Caco-2 (cell line): ENCODE measurements around the gene OR2T33. TPM values are rescaled to one million over a fixed set of nuclear protein-coding genes. Genes with fewer than 3 reads are reported as not detected.

Experiments
- BruUV-seq: library from RNA; stranded (reverse); fragments of 400-500 nt; replicated peaks from 2 replicates; lab custom pipeline; 2021; lab: Mats Ljungman, UMichigan
- CTCF ChIA-PET: fragments of 300-600 bp; sonication (Branson Sonifier 250); formaldehyde crosslinking; loops from one replicate; lab custom pipeline; 2022; ENCODE audit warnings: antibody characterized with exemption; lab: Charles Lee
- POLR2A ChIA-PET: fragments of 300-600 bp; sonication (Branson Sonifier 250); formaldehyde crosslinking; loops from one replicate; lab custom pipeline; 2022; ENCODE audit warnings: antibody characterized with exemption; lab: Charles Lee
- DNase-seq, 2 experiments: peaks; one replicate each; pipeline versions ENCODE4 v3.0.0 to v3.0.0-alpha.2; 2020 to 2022
- H3K27me3 ChIP-seq: replicated peaks from 2 replicates; pipeline ENCODE4 v1.6.0; 2011; ENCODE audit warnings: low read length; ENCODE audit not compliant: control insufficient read depth, insufficient read depth
- H3K36me3 ChIP-seq: 2 replicates; pipeline ENCODE4 v1.5.1; 2011; ENCODE audit warnings: low read length; ENCODE audit not compliant: control insufficient read depth, insufficient read depth
- H3K4me1 ChIP-seq: fragments of 250-450 bp; sonication (Bioruptor Pico); 2 replicates; pipeline ENCODE4 v1.5.1; 2020; ENCODE audit warnings: mild to moderate bottlenecking
- H3K4me3 ChIP-seq: 2 replicates; pipeline ENCODE4 v1.5.1; 2011; ENCODE audit warnings: low read depth, mild to moderate bottlenecking, control low read depth, low read length
- H3K9me3 ChIP-seq: fragments of 250-450 bp; sonication (Bioruptor Pico); 2 replicates; pipeline ENCODE4 v1.5.1; 2020; ENCODE audit warnings: mild to moderate bottlenecking, moderate library complexity
- H3K27ac Mint-ChIP-seq: one replicate; pipeline ENCODE4 v1.8.0; 2022; ENCODE audit warnings: mixed read lengths; ENCODE audit not compliant: unreplicated experiment
- H3K27me3 Mint-ChIP-seq: one replicate; pipeline ENCODE4 v1.8.0; 2022; ENCODE audit warnings: mixed read lengths; ENCODE audit not compliant: insufficient read depth, unreplicated experiment
- H3K36me3 Mint-ChIP-seq: one replicate; pipeline ENCODE4 v1.8.0; 2022; ENCODE audit warnings: mild to moderate bottlenecking, mixed read lengths; ENCODE audit not compliant: insufficient read depth, unreplicated experiment
- H3K4me1 Mint-ChIP-seq: one replicate; pipeline ENCODE4 v1.8.0; 2022; ENCODE audit warnings: low read depth, mixed read lengths; ENCODE audit not compliant: unreplicated experiment
- H3K4me3 Mint-ChIP-seq: one replicate; pipeline ENCODE4 v1.8.0; 2022; ENCODE audit warnings: mild to moderate bottlenecking, moderate library complexity, mixed read lengths; ENCODE audit not compliant: unreplicated experiment
- H3K9me3 Mint-ChIP-seq: one replicate; pipeline ENCODE4 v1.8.0; 2022; ENCODE audit warnings: mixed read lengths; ENCODE audit not compliant: unreplicated experiment
- CTCF ChIP-seq, 2 experiments: fragments of 200-600 bp in 1 of 2; IDR thresholded peaks; 1 replicate in 1 of 2; 2 replicates in 1 of 2; pipeline versions ENCODE4 v1.5.1 to v1.8.0; 2011 to 2022; ENCODE audit warnings: antibody characterized with exemption in 1 of 2, control low read depth in 1 of 2, inconsistent platforms in 1 of 2, low read depth in 1 of 2, low read length in 1 of 2, mild to moderate bottlenecking in 1 of 2, moderate library complexity in 1 of 2; ENCODE audit not compliant: insufficient read depth in 1 of 2, severe bottlenecking in 1 of 2, unreplicated experiment in 1 of 2
- intact Hi-C: fragments of 100-400 bp; cut with micrococcal nuclease; formaldehyde crosslinking; loops from one replicate; pipeline ENCODE4 v1.10.0; 2022; ENCODE audit not compliant: unreplicated experiment
- total RNA-seq: library from RNA; stranded (reverse); gene quantifications from 2 replicates; pipeline ENCODE4 v1.2.3, GENCODE V29; 2022

OR2T33 gene
- total RNA-seq, 1 experiment from 2014 or later: not detected

- Mint-ChIP-seq H3K4me3 (peak overlapping the region; percentile 35), H3K36me3 (no peaks in the 10 kb centered on the region), H3K4me1 (no peaks in the 10 kb centered on the region), H3K27me3 (peaks cover 16% of the 10 kb centered on the region), H3K9me3 (no peaks in the 10 kb centered on the region), H3K27ac (no peak overlapping the region)
- H3K36me3 ChIP-seq: no peaks in the 10 kb centered on the region
- no peak overlapping the region for H3K4me3 ChIP-seq
- BruUV-seq: no TSS peak
- intact Hi-C loops: loop anchor here (1.0 kb wide), 1 partner anchor 564 kb away; no protein-coding TSS in a partner anchor
- no peaks in the 10 kb centered on the region for H3K9me3 ChIP-seq
- peak; percentile 43 to 48 for DNase-seq
- TF ChIP-seq CTCF (IDR thresholded peaks at IDR 0.05; ENCODE audit: insufficient read depth in 1 of 2, low read depth in 1 of 2, low read length in 1 of 2, severe bottlenecking in 1 of 2, unreplicated experiment in 1 of 2): peak; percentile 68 to 76
- H3K27me3 ChIP-seq: no peaks in the 10 kb centered on the region
- no peaks in the 10 kb centered on the region for H3K4me1 ChIP-seq
- CTCF ChIA-PET: no interaction called here
- POLR2A ChIA-PET: no interaction called here
These were observed 34.6 kb downstream of the OR2T33 start for GRCh38 chr1:248243204-248243603.

- BruUV-seq: no TSS peak
- peaks cover 14% of the 10 kb centered on the region for H3K27me3 Mint-ChIP-seq
- no peaks in the 10 kb centered on the region for H3K9me3 Mint-ChIP-seq
- no peak for TF ChIP-seq CTCF (IDR thresholded peaks at IDR 0.05; ENCODE audit: insufficient read depth in 1 of 2, low read depth in 1 of 2, low read length in 1 of 2, severe bottlenecking in 1 of 2, unreplicated experiment in 1 of 2)
- no peak for DNase-seq
- ChIA-PET CTCF (no interaction called here), POLR2A (no interaction called here)
- Histone ChIP-seq H3K36me3 (no peaks in the 10 kb centered on the region), H3K4me3 (no peak overlapping the region), H3K27me3 (no peaks in the 10 kb centered on the region), H3K4me1 (no peaks in the 10 kb centered on the region), H3K9me3 (no peaks in the 10 kb centered on the region)
- H3K36me3 Mint-ChIP-seq: no peaks in the 10 kb centered on the region
- H3K4me3 Mint-ChIP-seq: no peak overlapping the region
- H3K27ac Mint-ChIP-seq: no peak overlapping the region
- no peaks in the 10 kb centered on the region for H3K4me1 Mint-ChIP-seq
- intact Hi-C loops: no loop called here
These were observed 38.3 kb downstream of the OR2T33 start for GRCh38 chr1:248239478-248239877.

GRCh38 chr1:248231117-248231516 lies 46.7 kb downstream of the OR2T33 start, which contains the start of gene OR2M4:
OR2M4 (plus strand) TSS chr1:248231417; CDS start chr1:248238929, 7,512 bp downstream.
- no peak for DNase-seq
- no peaks in the 10 kb centered on the region for H3K4me1 ChIP-seq
- CTCF ChIA-PET: no interaction called here
- POLR2A ChIA-PET: no interaction called here
- H3K36me3 Mint-ChIP-seq: no peaks in the 10 kb centered on the region
- no TSS peak for BruUV-seq
- no peak within 1 kb of the TSS for H3K4me3 Mint-ChIP-seq
- no peaks in the 10 kb centered on the region for H3K9me3 Mint-ChIP-seq
- no peaks in the 10 kb centered on the region for H3K4me1 Mint-ChIP-seq
- H3K36me3 ChIP-seq: no peaks in the 10 kb centered on the region
- H3K27ac Mint-ChIP-seq: no peak within 1 kb of the TSS
- H3K27me3 Mint-ChIP-seq: no peaks in the 10 kb centered on the region
- TF ChIP-seq CTCF (IDR thresholded peaks at IDR 0.05; ENCODE audit: insufficient read depth in 1 of 2, low read depth in 1 of 2, low read length in 1 of 2, severe bottlenecking in 1 of 2, unreplicated experiment in 1 of 2): no peak
- H3K9me3 ChIP-seq: no peaks in the 10 kb centered on the region
- intact Hi-C loops: no loop called here
- H3K27me3 ChIP-seq: no peaks in the 10 kb centered on the region
- H3K4me3 ChIP-seq: no peak within 1 kb of the TSS
